Thyroid gland (tissue), 4 donors: ENCODE results near the gene PIGBOS1. TPM values are rescaled to one million over a fixed set of nuclear protein-coding genes. Genes with fewer than 3 reads are reported as not detected.
"Not testable (repeated sequence)": the region's sequence is repeated elsewhere in the genome, so short reads cannot be mapped to it uniquely, and the experiment has no call there.

Experiments
- DNase-seq, 2 donors: peaks; one replicate each; pipeline ENCODE4 v3.0.0-alpha.2; 2019
- H3K27ac ChIP-seq, 3 donors: fragments of 200-600 bp; sonication (generic); 1 replicate in 2 of 3; 2 replicates in 1 of 3; pipeline ENCODE4 v1.5.1; 2016 to 2019; ENCODE audit warnings: mild to moderate bottlenecking in 1 of 3, moderate library complexity in 1 of 3
- H3K27me3 ChIP-seq: fragments of 200-600 bp; sonication (generic); one replicate; pipeline ENCODE4 v1.5.1; 2019
- H3K36me3 ChIP-seq, 2 donors: fragments of 200-600 bp; sonication (generic); one replicate each; pipeline ENCODE4 v1.5.1; 2016 to 2019
- H3K4me1 ChIP-seq, 2 donors: fragments of 200-600 bp; sonication (generic); one replicate each; pipeline ENCODE4 v1.5.1; 2017 to 2019
- H3K4me3 ChIP-seq, 3 donors: fragments of 200-600 bp; sonication (generic); replicated peaks in 1 of 3; 1 replicate in 2 of 3; 2 replicates in 1 of 3; pipeline ENCODE4 v1.5.1; 2016; ENCODE audit warnings: mild to moderate bottlenecking in 1 of 3
- H3K9me3 ChIP-seq: fragments of 200-600 bp; sonication (generic); one replicate; pipeline ENCODE4 v1.5.1; 2017
- POLR2A ChIP-seq, 2 donors: fragments of 450-650 bp; IDR thresholded peaks; one replicate each; pipeline ENCODE4 v1.6.1; 2017; ENCODE audit warnings: antibody characterized with exemption in 2 of 2, mild to moderate bottlenecking in 2 of 2, moderate library complexity in 1 of 2
- WGBS, 2 donors: methylation state at CpG; one replicate each; pipeline ENCODE4 v1.1.5; 2017; 5-methylcytosine and 5-hydroxymethylcytosine counted together
- intact Hi-C: fragments of 100-400 bp; cut with DNase I; formaldehyde crosslinking; loops from one replicate; pipeline ENCODE4 v1.15.1; 2023
- total RNA-seq, 4 donors: library from RNA; depleted of rRNA; stranded (reverse); fragments of >200 nt; gene quantifications; one replicate each; pipeline ENCODE4 v1.2.3, GENCODE V29; 2016
- TF ChIP-seq, protein P1 (sequence below), 6 experiments: fragments of 200-600 bp in 3 of 6; fragments of 450-650 bp in 3 of 6; sonication (generic) in 3 of 6; IDR thresholded peaks; one replicate each; pipeline ENCODE4 v1.5.1; 2016 to 2019; ENCODE audit warnings: antibody characterized with exemption in 6 of 6, mild to moderate bottlenecking in 2 of 6, inconsistent platforms in 1 of 6, moderate library complexity in 1 of 6

The PIGBOS1 gene
- total RNA-seq, 4 donors from 2014 or later = 16.9 to 32.3 (median 21.6) TPM

DNA sequence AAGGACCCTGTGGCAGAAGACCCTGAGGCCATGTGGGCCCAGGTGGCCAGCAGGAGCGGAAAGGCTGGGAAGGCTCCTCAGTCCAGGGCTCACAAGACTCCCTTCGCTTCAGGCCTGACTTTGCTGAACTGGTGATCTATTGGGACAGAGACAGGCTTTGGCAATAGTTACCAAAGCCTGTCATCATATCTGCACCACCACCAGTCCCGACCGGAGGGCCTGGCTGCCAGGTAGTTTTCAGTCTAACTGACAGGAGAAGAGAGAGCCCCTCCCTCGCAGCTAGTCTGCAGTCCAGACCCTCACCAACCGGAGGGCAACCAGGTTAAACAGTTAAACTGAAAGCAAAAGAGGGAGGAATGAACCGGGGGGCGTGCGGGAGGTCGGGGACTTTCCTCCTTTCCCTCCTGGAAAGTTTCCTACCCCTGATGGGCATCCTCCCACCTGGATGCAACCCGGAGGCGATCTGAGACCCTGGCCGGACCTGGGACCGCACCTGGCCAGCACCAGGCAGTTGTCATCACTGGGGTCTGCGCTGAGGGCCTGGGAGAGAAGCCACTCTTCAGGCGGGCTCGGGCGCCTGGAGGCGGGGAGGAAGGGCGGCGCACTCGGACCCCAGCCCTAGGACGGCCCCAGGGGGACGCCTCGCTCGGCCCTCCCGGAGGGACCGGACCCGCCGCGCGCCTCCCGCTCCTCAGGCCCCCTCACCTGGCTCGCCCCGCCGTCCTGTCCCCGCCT lies 29.7 kb downstream of the PIGBOS1 start:
- Histone ChIP-seq H3K27me3 (no peaks in the 10 kb centered on the region), H3K9me3 (no peaks in the 10 kb centered on the region), H3K4me3 (peak overlapping the region; percentile 23 to 85 (median 63)), H3K4me1 (peaks cover 7 to 18% of the 10 kb centered on the region in 2 donors), H3K27ac (peak overlapping the region; percentile 54 to 93 (median 88)), H3K36me3 (no peaks in the 10 kb centered on the region)
- TF ChIP-seq POLR2A (IDR thresholded peaks at IDR 0.05) = no peak
- TF ChIP-seq, protein P1, sequence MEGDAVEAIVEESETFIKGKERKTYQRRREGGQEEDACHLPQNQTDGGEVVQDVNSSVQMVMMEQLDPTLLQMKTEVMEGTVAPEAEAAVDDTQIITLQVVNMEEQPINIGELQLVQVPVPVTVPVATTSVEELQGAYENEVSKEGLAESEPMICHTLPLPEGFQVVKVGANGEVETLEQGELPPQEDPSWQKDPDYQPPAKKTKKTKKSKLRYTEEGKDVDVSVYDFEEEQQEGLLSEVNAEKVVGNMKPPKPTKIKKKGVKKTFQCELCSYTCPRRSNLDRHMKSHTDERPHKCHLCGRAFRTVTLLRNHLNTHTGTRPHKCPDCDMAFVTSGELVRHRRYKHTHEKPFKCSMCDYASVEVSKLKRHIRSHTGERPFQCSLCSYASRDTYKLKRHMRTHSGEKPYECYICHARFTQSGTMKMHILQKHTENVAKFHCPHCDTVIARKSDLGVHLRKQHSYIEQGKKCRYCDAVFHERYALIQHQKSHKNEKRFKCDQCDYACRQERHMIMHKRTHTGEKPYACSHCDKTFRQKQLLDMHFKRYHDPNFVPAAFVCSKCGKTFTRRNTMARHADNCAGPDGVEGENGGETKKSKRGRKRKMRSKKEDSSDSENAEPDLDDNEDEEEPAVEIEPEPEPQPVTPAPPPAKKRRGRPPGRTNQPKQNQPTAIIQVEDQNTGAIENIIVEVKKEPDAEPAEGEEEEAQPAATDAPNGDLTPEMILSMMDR (IDR thresholded peaks at IDR 0.05) = no peak
- intact Hi-C loops = no loop called here
- peak; percentile 29 to 34 for DNase-seq
- WGBS, 2 donors = 5 to 6% methylated on average over 12 to 19 of the region's 37 CpGs

DNA sequence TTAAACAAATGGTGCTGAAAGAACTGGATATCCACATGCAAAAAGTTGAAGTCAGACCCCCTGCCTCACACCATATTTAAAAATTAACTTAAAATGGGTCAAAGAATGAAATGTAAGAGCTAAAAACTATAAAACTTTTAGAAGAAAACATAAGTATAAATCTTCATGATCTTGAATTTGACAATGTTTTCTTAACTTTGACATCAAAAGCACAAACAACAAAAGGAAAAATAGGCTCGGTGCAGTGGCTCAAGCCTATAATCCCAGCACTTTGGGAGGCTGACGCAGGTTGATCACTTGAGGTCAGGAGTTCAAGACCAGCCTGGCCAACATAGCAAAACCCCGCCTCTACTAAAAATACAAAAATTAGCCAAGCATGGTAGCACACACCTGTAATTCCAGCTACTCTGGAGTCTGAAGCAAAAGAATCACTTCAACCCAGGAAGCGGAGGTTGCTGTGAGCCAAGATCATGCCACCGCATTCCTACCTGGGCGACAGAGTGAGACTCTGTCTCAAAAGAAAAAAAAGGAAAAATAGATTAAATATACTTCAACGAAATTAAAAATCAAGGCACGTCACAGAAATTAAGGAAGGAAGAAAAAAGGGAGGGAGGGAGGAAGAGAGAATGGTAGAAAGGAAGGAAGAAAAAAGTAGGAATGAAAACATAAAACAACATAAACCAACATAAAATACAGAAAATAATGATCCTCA lies 30.8 kb downstream of the PIGBOS1 start:
- peak overlapping the region in 1 of 3 donors; percentile 63 for H3K4me3 ChIP-seq
- peak in 1 of 2 donors; percentile 65 for TF ChIP-seq POLR2A (IDR thresholded peaks at IDR 0.05)
- TF ChIP-seq, protein P1 (IDR thresholded peaks at IDR 0.05) = no peak
- H3K27me3 ChIP-seq = no peaks in the 10 kb centered on the region
- peak overlapping the region; percentile 54 to 93 (median 88) for H3K27ac ChIP-seq
- intact Hi-C loops = no loop called here
- peaks cover 7 to 18% of the 10 kb centered on the region in 2 donors for H3K4me1 ChIP-seq
- peak; percentile 64 to 75 for DNase-seq
- WGBS, 2 donors = 42 to 46% methylated on average over 8 of the region's 8 CpGs
- H3K36me3 ChIP-seq = no peaks in the 10 kb centered on the region
- H3K9me3 ChIP-seq = no peaks in the 10 kb centered on the region

DNA sequence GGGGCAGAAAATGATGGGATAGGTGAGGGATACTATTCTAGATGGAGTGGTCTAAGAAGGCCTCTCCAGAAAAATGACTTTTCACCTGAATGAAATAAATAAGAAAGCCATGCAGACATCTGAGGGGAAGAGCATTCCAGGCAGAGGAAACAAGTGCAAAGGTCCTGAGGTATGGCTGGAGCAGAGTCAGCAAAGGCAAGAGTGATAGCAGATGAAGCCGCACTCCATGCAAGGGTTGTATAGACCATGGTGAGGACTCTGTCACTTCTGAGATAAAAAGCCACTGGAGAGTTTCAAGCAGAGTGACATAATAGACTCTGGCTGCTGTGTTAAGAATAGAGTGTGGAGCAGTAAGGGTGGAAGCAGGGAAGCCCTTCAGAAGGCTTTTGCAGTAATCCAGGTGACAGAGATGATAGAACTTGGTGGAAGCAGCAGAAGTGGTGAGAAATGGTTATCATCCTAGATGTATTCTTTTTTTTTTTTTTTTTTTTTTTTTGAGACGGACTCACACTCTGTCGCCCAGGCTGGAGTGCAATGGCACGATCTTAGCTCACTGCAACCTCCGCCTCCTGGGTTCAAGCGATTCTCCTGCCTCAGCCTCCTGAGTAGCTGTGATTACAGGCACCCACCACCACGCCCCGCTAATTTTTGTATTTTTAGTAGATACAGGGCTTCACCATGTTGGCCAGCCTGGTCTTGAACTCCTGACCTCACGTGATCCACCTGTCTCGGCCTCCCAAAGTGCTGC lies 32.3 kb downstream of the PIGBOS1 start:
- DNase-seq, H3K36me3 ChIP-seq, intact Hi-C loops, H3K27me3 ChIP-seq, H3K4me3 ChIP-seq, H3K27ac ChIP-seq, H3K9me3 ChIP-seq: not testable (repeated sequence)
- WGBS, 2 donors = 96 to 99% methylated on average over 10 of the region's 10 CpGs
- H3K4me1 ChIP-seq = peaks cover 7 to 25% of the 10 kb centered on the region in 2 donors

DNA sequence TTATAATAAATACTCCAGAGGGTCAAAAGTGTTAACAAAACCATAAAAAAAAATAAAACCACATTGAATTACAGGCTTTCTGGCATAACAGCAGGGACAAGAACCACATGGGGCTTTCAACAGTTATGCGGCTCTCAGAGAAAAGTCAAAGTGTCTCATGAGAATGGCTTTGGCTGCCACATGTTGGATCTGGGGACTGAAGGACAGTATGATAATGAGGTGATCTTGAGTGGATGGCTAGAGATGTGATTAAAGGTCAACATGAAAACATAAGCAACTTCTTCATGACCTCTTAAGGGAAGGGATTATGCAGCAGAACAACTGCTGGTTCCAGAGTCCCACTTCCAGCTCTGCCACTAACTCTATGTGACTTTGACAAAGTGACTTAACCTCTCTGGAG lies 34.5 kb downstream of the PIGBOS1 start:
- WGBS, 2 donors = 56 to 86% methylated on average over 1 of the region's 1 CpG
- Histone ChIP-seq H3K27ac (no peak overlapping the region), H3K27me3 (no peaks in the 10 kb centered on the region), H3K4me1 (peaks cover 7 to 21% of the 10 kb centered on the region in 2 donors), H3K9me3 (no peaks in the 10 kb centered on the region), H3K4me3 (no peak overlapping the region), H3K36me3 (no peaks in the 10 kb centered on the region)
- TF ChIP-seq, protein P1 (IDR thresholded peaks at IDR 0.05) = no peak
- no peak for TF ChIP-seq POLR2A (IDR thresholded peaks at IDR 0.05)
- intact Hi-C loops = no loop called here
- no peak for DNase-seq

DNA sequence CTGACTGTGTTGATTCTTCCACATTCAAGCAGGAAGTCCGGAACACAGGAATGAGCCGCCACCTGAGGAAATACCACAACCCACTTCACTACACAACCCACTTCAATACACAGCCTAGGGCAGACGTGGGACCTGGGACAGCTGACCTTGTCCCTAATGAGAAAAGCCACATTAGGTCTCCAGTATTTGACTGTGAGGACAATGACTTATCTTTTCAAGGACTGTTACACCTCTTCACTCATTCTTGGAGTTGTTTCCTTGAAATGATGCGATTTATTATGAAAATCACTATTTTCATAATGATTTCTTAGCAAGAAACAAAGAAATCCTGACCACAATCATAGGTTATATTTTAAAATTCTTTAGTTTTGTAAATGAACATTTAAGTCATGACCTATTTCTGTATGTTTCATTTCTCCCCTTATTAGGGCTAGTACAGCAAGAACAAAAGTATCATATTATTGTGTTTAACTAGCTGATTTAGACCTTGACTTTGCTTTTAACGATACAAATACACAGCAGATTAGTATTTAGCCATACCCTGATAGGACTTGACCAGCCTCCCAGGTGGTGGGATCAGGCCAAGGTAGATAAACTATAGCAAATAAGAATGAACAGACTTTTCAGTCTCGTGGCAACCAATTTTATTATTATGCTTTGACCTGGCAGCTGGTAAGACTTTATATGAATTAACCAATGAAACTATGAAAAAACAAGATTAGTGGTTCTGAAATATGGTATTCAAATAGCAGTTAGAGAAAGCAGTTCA lies 35.4 kb downstream of the PIGBOS1 start:
- TF ChIP-seq, protein P1 (IDR thresholded peaks at IDR 0.05) = no peak
- no peak for TF ChIP-seq POLR2A (IDR thresholded peaks at IDR 0.05)
- Histone ChIP-seq H3K27ac (no peak overlapping the region), H3K4me1 (peaks cover 2 to 17% of the 10 kb centered on the region in 2 donors), H3K9me3 (no peaks in the 10 kb centered on the region), H3K36me3 (no peaks in the 10 kb centered on the region), H3K4me3 (no peak overlapping the region), H3K27me3 (no peaks in the 10 kb centered on the region)
- no peak for DNase-seq
- intact Hi-C loops = no loop called here
- WGBS, 2 donors = 79 to 88% methylated on average over 6 of the region's 6 CpGs
